HepG2 (cell line): Measurements from ENCODE around the gene CAMK2G. TPM values are rescaled to one million over a fixed set of nuclear protein-coding genes. Genes with fewer than 3 reads are reported as not detected.
A peak's percentile ranks its signal among the peaks of the same experiment; 100 is the strongest.

Source experiments
- ATAC-seq: fragments of 200-7000 bp; cut with Tn5 transposase; 3 replicates; pipeline ENCODE4 v1.9.1; 2020; ENCODE audit warnings: mild to moderate bottlenecking, moderate library complexity
- BruUV-seq: library from RNA; stranded (reverse); fragments of 400-500 nt; replicated peaks from 2 replicates; lab custom pipeline; 2021; lab: Mats Ljungman, UMichigan
- CTCF ChIA-PET: fragments of 300-600 bp; formaldehyde crosslinking; extraction: SDS; loops from one replicate; lab custom pipeline; 2021; ENCODE audit warnings: low total read pairs, inconsistent platforms, low intra/inter-chr PET ratio; lab: Yijun Ruan, JAX
- POLR2A ChIA-PET: fragments of 350-600 bp; sonication (Branson Sonifier 250); formaldehyde crosslinking; loops from one replicate; lab custom pipeline; 2020; ENCODE audit warnings: antibody characterized with exemption, inconsistent platforms; lab: Yijun Ruan, JAX
- DNase-seq: peaks from one replicate; pipeline ENCODE4 v3.0.0-alpha.2; 2015; ENCODE audit warnings: low spot score
- FAIRE-seq: peaks from 3 replicates; lab custom pipeline; 2011; peaks lifted over from hg19 to GRCh38; lab: Jason Lieb, UNC
- H2AFZ ChIP-seq: one replicate; pipeline ENCODE4 v1.6.1; 2011; ENCODE audit warnings: low read length, inconsistent platforms
- H3K27ac ChIP-seq: fragments of 300-600 bp; 3 replicates; pipeline ENCODE4 v1.8.0; 2011; ENCODE audit warnings: mixed run types, mild to moderate bottlenecking, mixed read lengths, low read length, inconsistent platforms; ENCODE audit not compliant: insufficient read depth; ENCODE audit errors: extremely low read length
- H3K27me3 ChIP-seq, 2 experiments: fragments of 200-600 bp in 1 of 2; 2 replicates in 1 of 2; 3 replicates in 1 of 2; pipeline versions ENCODE4 v1.6.0 to v1.8.0; 2011; ENCODE audit warnings: low read length in 2 of 2, mild to moderate bottlenecking in 2 of 2, moderate library complexity in 2 of 2, inconsistent platforms in 1 of 2; ENCODE audit not compliant: insufficient read depth in 2 of 2, control insufficient read depth in 1 of 2
- H3K36me3 ChIP-seq, 2 experiments: fragments of 200-600 bp in 1 of 2; replicated peaks in 1 of 2; 2 replicates in 1 of 2; 3 replicates in 1 of 2; pipeline versions ENCODE4 v1.5.1 to v1.8.0; 2011; ENCODE audit warnings: low read length in 2 of 2, inconsistent platforms in 1 of 2; ENCODE audit not compliant: insufficient read depth in 2 of 2, control insufficient read depth in 1 of 2
- H3K4me1 ChIP-seq: 2 replicates; pipeline ENCODE4 v1.5.1; 2012; ENCODE audit warnings: low read length, inconsistent platforms; ENCODE audit not compliant: insufficient read depth
- H3K4me2 ChIP-seq: 2 replicates; pipeline ENCODE4 v1.6.0; 2011; ENCODE audit warnings: low read depth, low read length, inconsistent platforms
- H3K4me3 ChIP-seq, 3 experiments: fragments of 200-600 bp in 1 of 3; sonication (generic), shearing (Covaris generic) in 1 of 3; replicated peaks in 1 of 3; 2 replicates each; pipeline ENCODE4 v1.5.1; 2011 to 2016; ENCODE audit warnings: low read length in 3 of 3, inconsistent platforms in 2 of 3, low read depth in 2 of 3, mild to moderate bottlenecking in 2 of 3, control low read depth in 1 of 3, mixed read lengths in 1 of 3; ENCODE audit not compliant: insufficient read depth in 1 of 3
- H3K79me2 ChIP-seq: one replicate; pipeline ENCODE4 v1.6.1; 2011; ENCODE audit warnings: low read length, inconsistent platforms; ENCODE audit not compliant: insufficient read depth
- H3K9ac ChIP-seq: 2 replicates; pipeline ENCODE4 v1.6.0; 2011; ENCODE audit warnings: mild to moderate bottlenecking, low read depth, low read length, inconsistent platforms; ENCODE audit not compliant: insufficient read depth
- H3K9me3 ChIP-seq: 2 replicates; pipeline ENCODE4 v1.5.1; 2012; ENCODE audit warnings: mild to moderate bottlenecking, low read length
- H4K20me1 ChIP-seq: 2 replicates; pipeline ENCODE4 v1.6.0; 2011; ENCODE audit warnings: inconsistent platforms, mild to moderate bottlenecking, low read length, moderate library complexity; ENCODE audit not compliant: insufficient read depth
- AGO2 ChIP-seq: fragments of 200-400 bp; formaldehyde crosslinking; optimal IDR thresholded peaks from 2 replicates; pipeline ENCODE3; 2017; ENCODE audit warnings: mild to moderate bottlenecking, low read depth, low read length, moderate library complexity
- FOSL2 ChIP-seq: sonication (generic); formaldehyde crosslinking; IDR thresholded peaks from 2 replicates; pipeline ENCODE4 v1.4.0; 2020; ENCODE audit warnings: missing genetic modification reagents
- FOXP1 ChIP-seq, 2 experiments: fragments of 450-650 bp in 1 of 2; IDR thresholded peaks; 2 replicates each; pipeline ENCODE4 v1.6.1; 2017 to 2018; ENCODE audit warnings: antibody characterized with exemption in 1 of 2
- GZF1 ChIP-seq: sonication (generic); formaldehyde crosslinking; IDR thresholded peaks from 2 replicates; pipeline ENCODE4 v1.5.1; 2020; ENCODE audit warnings: mild to moderate bottlenecking, missing genetic modification reagents
- KAT7 ChIP-seq: IDR thresholded peaks from 2 replicates; pipeline ENCODE4 v1.6.1; 2018; ENCODE audit warnings: borderline replicate concordance, missing compliant biosample characterization
- KLF15 ChIP-seq: sonication (generic); formaldehyde crosslinking; IDR thresholded peaks from 2 replicates; pipeline ENCODE4 v1.8.1; 2023; ENCODE audit warnings: borderline replicate concordance, mild to moderate bottlenecking, inconsistent platforms, missing genetic modification reagents, mixed read lengths
- MEF2D ChIP-seq: sonication (generic); formaldehyde crosslinking; IDR thresholded peaks from 2 replicates; pipeline ENCODE4 v1.5.1; 2020; ENCODE audit warnings: mild to moderate bottlenecking, missing genetic modification reagents
- MXD4 ChIP-seq: IDR thresholded peaks from 2 replicates; pipeline ENCODE4 v1.6.1; 2016; ENCODE audit warnings: mild to moderate bottlenecking, missing biosample characterization, missing genetic modification reagents
- ZNF644 ChIP-seq: IDR thresholded peaks from 2 replicates; pipeline ENCODE4 v1.6.1; 2016; ENCODE audit warnings: low read depth
- ZNF883 ChIP-seq: sonication (generic); formaldehyde crosslinking; IDR thresholded peaks from 2 replicates; pipeline ENCODE4 v1.5.1; 2020; ENCODE audit warnings: mild to moderate bottlenecking, missing genetic modification reagents; ENCODE audit errors: not compliant biosample characterization
- WGBS: methylation state at CpG from one replicate; pipeline ENCODE4 v1.1.6; 2017; ENCODE audit warnings: low lambda C conversion rate; 5-methylcytosine and 5-hydroxymethylcytosine counted together
- in situ Hi-C: cut with HindIII; loops from 2 replicates; pipeline ENCODE4 v1.10.0; 2017; ENCODE audit warnings: low pct_unique_long_range_greater_than_20kb; ENCODE audit not compliant: extremely low pct_ligation_motif_present
- intact Hi-C: fragments of 100-400 bp; cut with micrococcal nuclease; formaldehyde crosslinking; loops from one replicate; pipeline ENCODE4 v1.10.0; 2022; ENCODE audit not compliant: unreplicated experiment
- polyA plus RNA-seq, 8 experiments: library from polyadenylated mRNA; depleted of rRNA in 3 of 8; stranded (reverse) in 7 of 8; unstranded in 1 of 8; fragments of >200 nt; fragmentation: Illumina TruSeq in 4 of 8; extraction: Trizol in 4 of 8; gene quantifications; 2 replicates each; pipeline versions ENCODE4 v1.2.1 to v1.2.3, GENCODE V29; 2011 to 2016; ENCODE audit warnings: low read depth in 4 of 8, missing spikeins in 1 of 8, mixed read lengths in 1 of 8; ENCODE audit not compliant: insufficient read depth in 1 of 8
- total RNA-seq, 5 experiments: library from RNA; depleted of rRNA; stranded (reverse); fragments of >200 nt; fragmentation: Illumina TruSeq; extraction: Trizol; gene quantifications; 2 replicates each; pipeline ENCODE4 v1.2.3, GENCODE V29; 2016; ENCODE audit warnings: low read depth in 1 of 5

Gene CAMK2G
- total and polyA plus RNA-seq, 2 of the 13 experiments (the other 11 are each of a cell fraction or from before 2014, with no cell fraction given): 15.9 to 18.8 TPM

GRCh38 chr10:73900064-73900463 lies 25.7 kb upstream of the CAMK2G start (continued):
- TF ChIP-seq KLF15 (CRISPR knock-in tag) (no peak), GZF1 (CRISPR knock-in tag) (no peak), MXD4 (CRISPR knock-in tag) (no peak), ZNF883 (CRISPR knock-in tag) (no peak), AGO2 (no peak), KAT7 (CRISPR knock-in tag) (no peak), FOXP1 (IDR thresholded peaks at IDR 0.05) (no peak), FOXP1 (CRISPR knock-in tag; IDR thresholded peaks at IDR 0.05) (no peak)

- 7% methylated on average over 3 of the region's 4 CpGs for WGBS
- Histone ChIP-seq H2AFZ (no peak overlapping the region), H3K27ac (no peak overlapping the region), H3K79me2 (no peaks in the 10 kb centered on the region), H3K27me3 (no peaks in the 10 kb centered on the region; a peak in 1 of 5 replicates), H3K9ac (no peak overlapping the region), H3K36me3 (no peaks in the 10 kb centered on the region), H3K4me1 (peaks cover 48% of the 10 kb centered on the region), H4K20me1 (no peaks in the 10 kb centered on the region), H3K4me3 (no peak overlapping the region)
- in situ Hi-C loops: no loop called here
- DNase-seq: no peak
- intact Hi-C loops: no loop called here
- CTCF ChIA-PET: no interaction called here
- FAIRE-seq: no peak
- TF ChIP-seq ZNF644 (CRISPR knock-in tag) (0 out of 2 replicates have a peak, but pooled peaks have one; percentile 15), FOSL2 (CRISPR knock-in tag) (peak; percentile 35; the same call in 1 of the 2 replicates), MEF2D (CRISPR knock-in tag) (no peak)
- TF ChIP-seq, all 625 proteins: peak for 2
- POLR2A ChIA-PET: no interaction called here
- BruUV-seq: no TSS peak
- ATAC-seq: peak; percentile 32; the same call in 1 of the 3 replicates
- H3K4me2 ChIP-seq: peak overlapping the region; percentile 12; the same call in 1 of the 2 replicates
- no peaks in the 10 kb centered on the region for H3K9me3 ChIP-seq
Observed at GRCh38 chr10:73899423-73899822, 25.1 kb upstream of the CAMK2G start.
